GM10266 (cell line): Measurements from ENCODE around the gene ZDHHC8.
A peak's percentile ranks its signal among the peaks of the same experiment; 100 is the strongest.
"Not testable (repeated sequence)": the region's sequence is repeated elsewhere in the genome, so short reads cannot be mapped to it uniquely, and the experiment has no call there.

ENCODE experiments used
- DNase-seq: peaks from one replicate; pipeline ENCODE4 v3.0.0; 2012; ENCODE audit errors: extremely low spot score
- CTCF ChIP-seq: IDR thresholded peaks from 2 replicates; pipeline ENCODE4 v1.5.1; 2012; ENCODE audit warnings: mild to moderate bottlenecking, low read depth; ENCODE audit not compliant: control insufficient read depth, insufficient read depth; ENCODE audit errors: missing control alignments

ZDHHC8 gene

DNA sequence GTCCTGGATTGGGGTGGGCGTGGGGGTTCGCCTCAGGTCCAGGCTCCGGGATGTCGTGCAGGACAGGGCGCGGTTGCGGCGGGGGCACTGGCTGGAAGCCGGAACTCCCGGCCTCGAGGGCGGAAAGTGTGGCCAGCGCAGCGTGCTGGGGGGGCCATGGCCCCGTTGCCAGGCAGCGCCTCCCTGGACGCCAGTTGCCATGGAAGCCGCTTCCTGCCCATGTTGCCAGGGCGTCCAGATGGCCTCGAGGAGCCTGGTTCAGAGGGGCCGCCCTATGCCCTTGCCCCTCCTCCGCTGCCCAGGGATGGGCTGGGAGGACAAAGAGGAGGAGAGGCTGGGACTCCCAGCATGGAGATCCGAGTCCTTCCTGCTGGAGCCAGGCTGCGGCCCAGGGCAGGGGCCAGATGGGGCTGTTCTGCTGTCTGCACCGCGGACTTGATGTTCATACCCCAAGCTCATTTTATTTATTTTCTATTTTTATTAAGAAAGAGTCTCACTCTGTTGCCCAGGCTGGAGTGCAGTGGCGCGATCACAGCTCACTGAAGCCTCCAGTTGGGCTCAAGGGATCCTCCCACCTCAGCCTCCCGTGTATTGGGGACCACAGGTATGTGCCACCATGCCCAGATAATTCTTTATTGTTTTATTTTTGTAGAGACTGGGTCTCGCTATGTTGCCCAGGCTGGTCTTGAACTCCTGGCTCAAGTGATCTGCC is 23.9 kb downstream of the ZDHHC8 start:
- DNase-seq = no peak

DNA sequence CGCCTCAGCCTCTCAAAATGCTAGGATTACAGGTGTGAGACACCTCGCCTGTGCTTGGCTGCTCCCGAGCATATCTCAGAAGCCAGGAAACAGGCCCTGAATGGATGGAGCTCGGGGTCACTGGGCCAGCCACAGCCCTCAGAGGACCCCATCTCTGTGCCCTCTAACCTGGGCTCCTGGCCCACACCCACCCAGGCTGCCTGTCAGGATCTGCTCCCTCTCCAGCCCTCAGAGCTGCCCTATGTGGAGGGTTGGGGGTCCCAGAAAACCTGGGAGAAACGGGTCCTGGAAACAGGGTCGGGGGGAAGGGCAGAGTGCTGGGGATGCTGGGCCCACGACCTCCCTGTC is 24.4 kb downstream of the ZDHHC8 start:
- no peak for DNase-seq
- no peak for TF ChIP-seq CTCF

More for the DNA sequence above, 23.9 kb downstream of the ZDHHC8 start:
- TF ChIP-seq CTCF = no peak

- DNase-seq = peak; percentile 93
- peak; percentile 99 for TF ChIP-seq CTCF
These were observed 25.2 kb downstream of the ZDHHC8 start for GRCh38 chr22:20156611-20157429.

- no peak for TF ChIP-seq CTCF
- DNase-seq = no peak
These were observed 26.0 kb downstream of the ZDHHC8 start for GRCh38 chr22:20157430-20158183.

GRCh38 chr22:20158391-20159036 is 26.9 kb downstream of the ZDHHC8 start:
- no peak for TF ChIP-seq CTCF
- DNase-seq = no peak

DNA sequence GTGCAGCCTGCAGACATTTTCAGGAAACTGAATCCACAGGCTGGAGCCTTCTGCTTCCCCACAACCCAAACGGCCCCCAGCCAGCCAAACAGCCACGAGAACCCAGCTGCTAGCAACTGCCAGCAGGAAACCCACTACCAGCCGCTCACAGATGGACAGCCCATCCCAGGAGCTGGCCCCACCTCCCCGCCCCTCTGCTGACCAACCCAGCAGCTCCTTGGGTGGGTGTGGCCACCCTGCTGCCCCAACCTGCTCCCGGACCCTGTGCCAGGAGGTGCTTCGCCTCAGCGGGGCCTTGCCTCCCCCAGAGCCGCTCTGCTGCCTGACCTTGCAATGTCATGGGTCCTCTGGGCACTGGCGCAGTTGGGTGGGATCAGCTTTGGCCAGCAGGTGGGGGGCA is 27.5 kb downstream of the ZDHHC8 start:
- no peak for DNase-seq
- TF ChIP-seq CTCF = no peak

- not testable (repeated sequence) for DNase-seq
These were observed 27.9 kb downstream of the ZDHHC8 start for GRCh38 chr22:20159531-20159930.
